ENCODE measurements around the gene PRAMEF13.
"Not testable (repeated sequence)": the region's sequence is repeated elsewhere in the genome, so short reads cannot be mapped to it uniquely, and the experiment has no call there.

- TF ChIP-seq CTCF (IDR thresholded peaks at IDR 0.05); EP300 (IDR thresholded peaks at IDR 0.05; ENCODE audit: low read depth); POLR2AphosphoS5 (IDR thresholded peaks at IDR 0.05): not testable (repeated sequence)
These were observed 45.3 kb upstream of the PRAMEF13 start for GRCh38 chr1:13246554-13246871.
